Measurements from ENCODE around the gene LEPROT.

LEPROT gene

DNA sequence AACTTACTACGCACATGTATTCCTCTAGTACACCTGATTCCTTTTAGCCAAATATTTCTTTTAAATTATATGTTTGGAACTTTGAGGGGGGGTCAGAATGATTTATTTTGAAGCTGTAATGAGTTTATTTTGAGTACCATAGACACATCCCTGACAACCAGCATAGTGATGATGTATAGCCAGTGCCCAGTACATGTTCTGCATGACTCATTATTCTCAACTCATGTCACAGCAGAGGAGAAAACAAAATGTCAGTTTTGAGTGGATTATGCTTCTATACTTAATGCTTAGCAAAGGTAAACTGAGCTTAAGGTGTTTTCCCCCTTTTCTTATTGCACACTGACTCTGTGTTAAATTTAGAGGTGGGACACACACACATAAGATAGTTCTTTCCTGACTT, 22.4 kb upstream of the LEPROT start (continued):
- TF ChIP-seq, protein P1, sequence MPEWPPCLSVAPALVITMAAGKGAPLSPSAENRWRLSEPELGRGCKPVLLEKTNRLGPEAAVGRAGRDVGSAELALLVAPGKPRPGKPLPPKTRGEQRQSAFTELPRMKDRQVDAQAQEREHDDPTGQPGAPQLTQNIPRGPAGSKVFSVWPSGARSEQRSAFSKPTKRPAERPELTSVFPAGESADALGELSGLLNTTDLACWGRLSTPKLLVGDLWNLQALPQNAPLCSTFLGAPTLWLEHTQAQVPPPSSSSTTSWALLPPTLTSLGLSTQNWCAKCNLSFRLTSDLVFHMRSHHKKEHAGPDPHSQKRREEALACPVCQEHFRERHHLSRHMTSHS (tag by site-specific recombination; IDR thresholded peaks at IDR 0.05), result no peak
- TF ChIP-seq ZNF266 (tag by site-specific recombination; IDR thresholded peaks at IDR 0.05; ENCODE audit: low read depth), result no peak

GRCh38 chr1:65399003-65399402, 21.5 kb upstream of the LEPROT start:
- CTCF ChIA-PET, result interaction anchor here (1.2 kb wide), 1 partner anchor 10 kb away, joined by 3 read pairs; no protein-coding TSS in a partner anchor
- Histone ChIP-seq H3K36me3 (ENCODE audit: control insufficient read depth in 2 of 2, insufficient read depth in 1 of 2, low read length in 2 of 2) (peaks cover 0 to 58% of the 10 kb centered on the region in 2 experiments; a peak in 1 of 3 replicates), H3K4me3 (ENCODE audit: low read depth, low read length) (no peak overlapping the region), H3K27ac (ENCODE audit: extremely low read depth, low read depth, low read length) (no peak overlapping the region), H3K4me1 (ENCODE audit: control insufficient read depth, insufficient read depth, low read length) (no peaks in the 10 kb centered on the region), H3K9me3 (ENCODE audit: control insufficient read depth, insufficient read depth, low read depth, low read length) (no peaks in the 10 kb centered on the region)
- TF ChIP-seq ZNF174 (tag by site-specific recombination; IDR thresholded peaks at IDR 0.05) (no peak), KLF10 (tag by site-specific recombination; IDR thresholded peaks at IDR 0.05) (no peak), GLI4 (tag by site-specific recombination; IDR thresholded peaks at IDR 0.05) (no peak), ZNF341 (tag by site-specific recombination; IDR thresholded peaks at IDR 0.05; ENCODE audit: low read depth) (no peak), ZNF449 (tag by site-specific recombination; IDR thresholded peaks at IDR 0.05) (no peak), SCRT2 (tag by site-specific recombination; IDR thresholded peaks at IDR 0.05) (no peak)
- POLR2A ChIA-PET, result no interaction called here

DNA sequence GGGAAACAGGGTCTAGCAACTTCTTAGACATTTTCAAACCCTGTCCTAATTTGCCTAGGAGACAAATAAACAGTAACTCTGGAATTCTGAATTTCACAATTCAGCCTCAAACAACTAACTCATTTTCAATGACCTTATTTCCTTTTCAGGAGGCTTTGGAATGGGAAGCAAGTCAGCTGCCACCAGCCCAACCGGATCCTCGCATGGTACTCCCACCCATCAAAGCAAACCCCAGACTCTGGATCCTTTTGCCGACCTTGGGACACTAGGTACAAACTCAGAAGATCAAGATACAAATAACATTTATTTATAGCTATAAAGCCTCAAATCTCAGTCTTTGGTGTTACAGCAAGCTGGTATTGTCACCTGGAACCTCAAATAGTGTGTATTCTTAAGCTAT, 18.9 kb upstream of the LEPROT start:
- H3K4me1 ChIP-seq (ENCODE audit: control insufficient read depth, insufficient read depth, low read length), result no peaks in the 10 kb centered on the region
- H3K4me3 ChIP-seq (ENCODE audit: low read depth, low read length), result no peak overlapping the region
- H3K9me3 ChIP-seq (ENCODE audit: control insufficient read depth, insufficient read depth, low read depth, low read length), result no peaks in the 10 kb centered on the region
- ChIA-PET POLR2A (no interaction called here), CTCF (interaction anchor here (1.4 kb wide), 1 partner anchor 8 kb away, joined by 3 read pairs; no protein-coding TSS in a partner anchor)
- TF ChIP-seq ZNF639 (tag by site-specific recombination; IDR thresholded peaks at IDR 0.05) (no peak), ZBTB21 (tag by site-specific recombination; IDR thresholded peaks at IDR 0.05) (no peak), ZNF473 (tag by site-specific recombination; IDR thresholded peaks at IDR 0.05) (no peak), ZNF174 (tag by site-specific recombination; IDR thresholded peaks at IDR 0.05) (no peak)
- no peak overlapping the region for H3K27ac ChIP-seq (ENCODE audit: extremely low read depth, low read depth, low read length)
- H3K36me3 ChIP-seq (ENCODE audit: control insufficient read depth in 2 of 2, insufficient read depth in 1 of 2, low read length in 2 of 2), result peaks cover 0 to 52% of the 10 kb centered on the region in 2 experiments; a peak in 1 of 3 replicates

GRCh38 chr1:65404941-65405340, 15.5 kb upstream of the LEPROT start:
- Histone ChIP-seq H3K36me3 (ENCODE audit: control insufficient read depth in 2 of 2, insufficient read depth in 1 of 2, low read length in 2 of 2) (peaks cover 0 to 67% of the 10 kb centered on the region in 2 experiments; a peak in 1 of 3 replicates), H3K9me3 (ENCODE audit: control insufficient read depth, insufficient read depth, low read depth, low read length) (no peaks in the 10 kb centered on the region), H3K27ac (ENCODE audit: extremely low read depth, low read depth, low read length) (no peak overlapping the region), H3K4me3 (ENCODE audit: low read depth, low read length) (no peak overlapping the region), H3K4me1 (ENCODE audit: control insufficient read depth, insufficient read depth, low read length) (no peaks in the 10 kb centered on the region)
- no peak for TF ChIP-seq REPIN1 (tag by site-specific recombination; IDR thresholded peaks at IDR 0.05; ENCODE audit: low read depth)
- TF ChIP-seq YY2 (tag by site-specific recombination; IDR thresholded peaks at IDR 0.05), result no peak
- TF ChIP-seq ZFP41 (tag by site-specific recombination; IDR thresholded peaks at IDR 0.05; ENCODE audit: borderline replicate concordance), result no peak
- TF ChIP-seq ZNF19 (tag by site-specific recombination; IDR thresholded peaks at IDR 0.05; ENCODE audit: low read depth), result no peak
- TF ChIP-seq HOXC10 (CRISPR knock-in tag; IDR thresholded peaks at IDR 0.05), result no peak
- TF ChIP-seq ZNF555 (tag by site-specific recombination; conservative IDR thresholded peaks at IDR 0.05), result no peak
- TF ChIP-seq ZNF580 (tag by site-specific recombination; IDR thresholded peaks at IDR 0.05), result no peak
- no peak for TF ChIP-seq EGR2 (tag by site-specific recombination; IDR thresholded peaks at IDR 0.05; ENCODE audit: low read depth)
- TF ChIP-seq, protein P2, sequence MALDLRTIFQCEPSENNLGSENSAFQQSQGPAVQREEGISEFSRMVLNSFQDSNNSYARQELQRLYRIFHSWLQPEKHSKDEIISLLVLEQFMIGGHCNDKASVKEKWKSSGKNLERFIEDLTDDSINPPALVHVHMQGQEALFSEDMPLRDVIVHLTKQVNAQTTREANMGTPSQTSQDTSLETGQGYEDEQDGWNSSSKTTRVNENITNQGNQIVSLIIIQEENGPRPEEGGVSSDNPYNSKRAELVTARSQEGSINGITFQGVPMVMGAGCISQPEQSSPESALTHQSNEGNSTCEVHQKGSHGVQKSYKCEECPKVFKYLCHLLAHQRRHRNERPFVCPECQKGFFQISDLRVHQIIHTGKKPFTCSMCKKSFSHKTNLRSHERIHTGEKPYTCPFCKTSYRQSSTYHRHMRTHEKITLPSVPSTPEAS (tag by site-specific recombination; IDR thresholded peaks at IDR 0.05), result no peak
- POLR2A ChIA-PET, result no interaction called here
- CTCF ChIA-PET, result interaction anchor here (0.5 to 0.6 kb wide), 2 partner anchors 345 to 1041 kb away, joined by 3 to 4 read pairs; no protein-coding TSS in a partner anchor

Measured in HEK293 (cell line).